ENCODE results near the gene CDK5RAP1. TPM values are rescaled to one million over a fixed set of nuclear protein-coding genes. Genes with fewer than 3 reads are reported as not detected.

CDK5RAP1 gene
- polyA plus RNA-seq, 3 donors = 24.4 to 65.0 (median 25.5) TPM

- no peak for TF ChIP-seq CTCF (IDR thresholded peaks at IDR 0.05)
- WGBS (ENCODE audit: insufficient coverage) = 84% methylated on average over 5 of the region's 8 CpGs
- no peaks in the 10 kb centered on the region for H3K79me2 ChIP-seq (ENCODE audit: insufficient read depth, low read length)
- no peaks in the 10 kb centered on the region for H4K20me1 ChIP-seq (ENCODE audit: insufficient read depth, low read length)
- no peaks in the 10 kb centered on the region for H3K9me3 ChIP-seq (replicated peaks in 1 of 2; ENCODE audit: control insufficient read depth in 1 of 2, insufficient read depth in 1 of 2, low read length in 2 of 2)
- Mint-ChIP-seq H3K4me3 (no peak overlapping the region), H3K4me1 (no peaks in the 10 kb centered on the region), H3K9me3 (peaks cover 0 to 6% (median 0%) of the 10 kb centered on the region in 7 donors), H3K36me3 (no peaks in the 10 kb centered on the region), H3K27me3 (ENCODE audit: low read depth in 3 of 3) (peaks cover 0 to 2% (median 1%) of the 10 kb centered on the region in 3 donors), H3K27ac (peak overlapping the region in 1 of 7 donors; percentile 52)
- no peak overlapping the region for H3K4me2 ChIP-seq (replicated peaks; ENCODE audit: extremely low read depth, low read length, poor library complexity, severe bottlenecking)
- no peak overlapping the region for H3K9ac ChIP-seq (ENCODE audit: insufficient read depth, low read length, poor library complexity, severe bottlenecking)
- H3K4me3 ChIP-seq (replicated peaks in 1 of 3; ENCODE audit: low read depth in 2 of 3, low read length in 3 of 3) = no peak overlapping the region
- no peaks in the 10 kb centered on the region for H3K4me1 ChIP-seq (ENCODE audit: control insufficient read depth in 1 of 2, insufficient read depth in 2 of 2, low read length in 2 of 2)
- H3K27ac ChIP-seq (ENCODE audit: low read depth in 1 of 2, low read length in 2 of 2) = no peak overlapping the region
- no peaks in the 10 kb centered on the region for H3K27me3 ChIP-seq (ENCODE audit: control insufficient read depth in 2 of 2, insufficient read depth in 2 of 2, low read length in 2 of 2)
- H3K36me3 ChIP-seq (replicated peaks in 1 of 2; ENCODE audit: control insufficient read depth in 1 of 2, insufficient read depth in 2 of 2, low read length in 2 of 2) = no peaks in the 10 kb centered on the region
- intact Hi-C loops (cut with micrococcal nuclease) = no loop called here
- DNase-seq = no peak
- H2AFZ ChIP-seq (ENCODE audit: insufficient read depth, low read depth, low read length, poor library complexity, severe bottlenecking) = no peak overlapping the region
Observed at GRCh38 chr20:33311011-33311410, 90.3 kb downstream of the CDK5RAP1 start.

- no peak overlapping the region for H3K27ac ChIP-seq (ENCODE audit: low read depth in 1 of 2, low read length in 2 of 2)
- WGBS (ENCODE audit: insufficient coverage) = 88% methylated on average over 5 of the region's 6 CpGs
- Mint-ChIP-seq H3K4me3 (no peak overlapping the region), H3K27ac (no peak overlapping the region), H3K27me3 (ENCODE audit: low read depth in 3 of 3) (peaks cover 0 to 2% (median 1%) of the 10 kb centered on the region in 3 donors), H3K9me3 (peaks cover 0 to 6% (median 0%) of the 10 kb centered on the region in 7 donors), H3K36me3 (no peaks in the 10 kb centered on the region), H3K4me1 (no peaks in the 10 kb centered on the region)
- no peaks in the 10 kb centered on the region for H3K4me1 ChIP-seq (ENCODE audit: control insufficient read depth in 1 of 2, insufficient read depth in 2 of 2, low read length in 2 of 2)
- H3K36me3 ChIP-seq (replicated peaks in 1 of 2; ENCODE audit: control insufficient read depth in 1 of 2, insufficient read depth in 2 of 2, low read length in 2 of 2) = no peaks in the 10 kb centered on the region
- no peak overlapping the region for H2AFZ ChIP-seq (ENCODE audit: insufficient read depth, low read depth, low read length, poor library complexity, severe bottlenecking)
- no peaks in the 10 kb centered on the region for H3K9me3 ChIP-seq (replicated peaks in 1 of 2; ENCODE audit: control insufficient read depth in 1 of 2, insufficient read depth in 1 of 2, low read length in 2 of 2)
- H3K27me3 ChIP-seq (ENCODE audit: control insufficient read depth in 2 of 2, insufficient read depth in 2 of 2, low read length in 2 of 2) = no peaks in the 10 kb centered on the region
- no peak for TF ChIP-seq CTCF (IDR thresholded peaks at IDR 0.05)
- no peak overlapping the region for H3K4me2 ChIP-seq (replicated peaks; ENCODE audit: extremely low read depth, low read length, poor library complexity, severe bottlenecking)
- no peaks in the 10 kb centered on the region for H3K79me2 ChIP-seq (ENCODE audit: insufficient read depth, low read length)
- H4K20me1 ChIP-seq (ENCODE audit: insufficient read depth, low read length) = no peaks in the 10 kb centered on the region
- intact Hi-C loops (cut with micrococcal nuclease) = no loop called here
- no peak overlapping the region for H3K9ac ChIP-seq (ENCODE audit: insufficient read depth, low read length, poor library complexity, severe bottlenecking)
- no peak overlapping the region for H3K4me3 ChIP-seq (replicated peaks in 1 of 3; ENCODE audit: low read depth in 2 of 3, low read length in 3 of 3)
- DNase-seq = no peak
Observed at GRCh38 chr20:33310327-33310899, 90.9 kb downstream of the CDK5RAP1 start.
